Epithelial cell of proximal tubule (primary cell): ENCODE data around the gene FREM1. TPM values are rescaled to one million over a fixed set of nuclear protein-coding genes. Genes with fewer than 3 reads are reported as not detected.

Source experiments
- DNase-seq: peaks from one replicate; pipeline ENCODE4 v3.0.0-alpha.2; 2011; ENCODE audit warnings: low read depth
- H3K4me3 ChIP-seq: 2 replicates; pipeline ENCODE4 v1.5.1; 2011; ENCODE audit warnings: low read depth, mild to moderate bottlenecking, low read length
- CTCF ChIP-seq: conservative IDR thresholded peaks from 2 replicates; pipeline ENCODE4 v1.5.1; 2012; ENCODE audit warnings: low read depth, mild to moderate bottlenecking, low read length
- total RNA-seq: library from RNA; depleted of rRNA; stranded (reverse); fragments of >200 nt; gene quantifications from 2 replicates; pipeline ENCODE4 v1.2.3, GENCODE V29; 2015

FREM1 gene
- total RNA-seq, 1 donor from 2014 or later = 0.17 TPM

- H3K4me3 ChIP-seq = no peak overlapping the region
- TF ChIP-seq CTCF = no peak
- no peak for DNase-seq
These were observed 157.4 kb downstream of the FREM1 start for GRCh38 chr9:14752871-14753270.

- H3K4me3 ChIP-seq = no peak overlapping the region
- no peak for TF ChIP-seq CTCF
- no peak for DNase-seq
These were observed 158.0 kb downstream of the FREM1 start for GRCh38 chr9:14752271-14752670.

- DNase-seq = no peak
- TF ChIP-seq CTCF = no peak
- H3K4me3 ChIP-seq = no peak overlapping the region
These were observed 159.4 kb downstream of the FREM1 start for GRCh38 chr9:14750821-14751220.

GRCh38 chr9:14749741-14750211 is 160.5 kb downstream of the FREM1 start:
- H3K4me3 ChIP-seq = no peak overlapping the region
- TF ChIP-seq CTCF = no peak
- DNase-seq = no peak

- DNase-seq = no peak
- TF ChIP-seq CTCF = no peak
- no peak overlapping the region for H3K4me3 ChIP-seq
These were observed 161.9 kb downstream of the FREM1 start for GRCh38 chr9:14748373-14748772.

- H3K4me3 ChIP-seq = no peak overlapping the region
- DNase-seq = no peak
- no peak for TF ChIP-seq CTCF
These were observed 163.1 kb downstream of the FREM1 start for GRCh38 chr9:14747111-14747510.

- no peak for DNase-seq
These were observed 163.6 kb downstream of the FREM1 start for GRCh38 chr9:14746626-14747025.

More at GRCh38 chr9:14746626-14747025, 163.6 kb downstream of the FREM1 start:
- no peak for TF ChIP-seq CTCF
- H3K4me3 ChIP-seq = no peak overlapping the region
